Rectal smooth muscle tissue (tissue), 1 donor: Measurements from ENCODE around the gene ZYG11B.
"Not testable (repeated sequence)": the region's sequence is repeated elsewhere in the genome, so short reads cannot be mapped to it uniquely, and the experiment has no call there.

Experiments used
- H3K27ac ChIP-seq: one replicate; pipeline ENCODE4 v1.7.0; 2013; ENCODE audit warnings: low read depth, low read length, inconsistent platforms
- H3K27me3 ChIP-seq: one replicate; pipeline ENCODE4 v1.7.0; 2013; ENCODE audit warnings: low read length; ENCODE audit not compliant: control insufficient read depth, insufficient read depth
- H3K36me3 ChIP-seq: one replicate; pipeline ENCODE4 v1.7.0; 2013; ENCODE audit warnings: low read length; ENCODE audit not compliant: control insufficient read depth, insufficient read depth
- H3K4me1 ChIP-seq: one replicate; pipeline ENCODE4 v1.7.0; 2013; ENCODE audit warnings: low read length; ENCODE audit not compliant: control insufficient read depth, insufficient read depth
- H3K4me3 ChIP-seq: one replicate; pipeline ENCODE4 v1.7.0; 2013; ENCODE audit warnings: low read length
- H3K9ac ChIP-seq: one replicate; pipeline ENCODE4 v1.7.0; 2013; ENCODE audit warnings: low read length

Gene ZYG11B

DNA sequence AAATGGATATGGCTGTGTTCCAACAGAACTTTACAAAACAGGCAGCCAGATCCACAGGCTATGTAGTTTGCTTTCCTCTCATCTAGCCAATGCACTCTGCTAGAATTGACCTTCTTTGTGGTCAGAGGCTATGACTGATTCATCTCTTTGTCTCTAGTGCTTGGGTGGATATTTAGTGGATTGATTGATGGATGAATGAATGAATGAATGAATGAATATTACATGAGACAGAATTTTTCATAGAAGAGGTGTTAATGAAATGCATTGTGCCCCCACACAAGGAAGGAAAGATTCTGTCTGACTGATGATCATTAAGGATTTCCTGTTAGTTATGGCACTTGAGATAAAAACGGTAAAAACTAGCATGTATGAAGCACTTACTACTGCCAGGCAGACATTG, 65.8 kb downstream of the ZYG11B start:
- H3K9ac ChIP-seq: no peak overlapping the region
- no peaks in the 10 kb centered on the region for H3K4me1 ChIP-seq
- H3K4me3 ChIP-seq: no peak overlapping the region
- H3K36me3 ChIP-seq: peaks cover 3% of the 10 kb centered on the region
- no peaks in the 10 kb centered on the region for H3K27me3 ChIP-seq
- no peak overlapping the region for H3K27ac ChIP-seq

DNA sequence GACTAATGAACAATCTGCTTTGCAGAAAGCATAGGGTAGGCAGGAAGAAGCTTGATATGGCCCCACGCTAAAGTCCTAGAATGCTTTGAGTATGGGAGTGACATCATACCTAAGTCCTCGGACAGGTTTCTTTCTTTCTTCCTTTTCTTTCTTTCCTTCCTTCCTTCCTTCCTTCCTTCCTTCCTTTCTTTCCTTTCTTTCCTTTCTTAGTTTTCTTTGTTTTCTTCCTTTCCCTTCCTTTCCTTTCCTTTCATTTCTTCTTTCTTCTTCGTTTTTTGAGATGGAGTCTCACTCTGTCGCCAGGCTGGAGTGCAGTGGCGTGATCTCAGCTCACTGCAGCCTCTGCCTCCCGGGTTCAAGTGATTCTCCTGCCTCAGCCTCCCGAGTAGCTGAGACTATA, 67.5 kb downstream of the ZYG11B start:
- H3K36me3 ChIP-seq, H3K27me3 ChIP-seq, H3K4me1 ChIP-seq, H3K4me3 ChIP-seq, H3K9ac ChIP-seq, H3K27ac ChIP-seq: not testable (repeated sequence)

DNA sequence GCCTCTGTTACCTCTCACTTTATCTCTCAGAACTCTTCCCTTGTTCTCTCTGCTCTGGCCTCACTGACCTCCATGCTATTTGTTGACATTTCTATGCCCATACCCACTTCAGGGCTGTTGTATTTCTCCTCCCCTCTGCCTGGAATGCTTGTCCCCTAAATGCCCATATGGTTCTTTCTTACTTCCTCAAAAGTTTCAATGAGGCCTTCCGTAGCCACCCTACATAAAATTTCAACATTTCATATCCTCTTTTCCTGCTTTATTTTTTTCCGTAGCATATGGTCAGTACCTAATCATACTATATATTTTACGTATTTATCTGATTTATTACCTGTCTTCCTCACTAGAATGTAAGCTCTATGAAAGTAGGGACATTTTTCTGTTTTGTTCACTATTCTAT, 69.2 kb downstream of the ZYG11B start:
- no peak overlapping the region for H3K4me3 ChIP-seq
- no peaks in the 10 kb centered on the region for H3K36me3 ChIP-seq
- H3K9ac ChIP-seq: no peak overlapping the region
- H3K4me1 ChIP-seq: no peaks in the 10 kb centered on the region
- H3K27ac ChIP-seq: no peak overlapping the region
- no peaks in the 10 kb centered on the region for H3K27me3 ChIP-seq

DNA sequence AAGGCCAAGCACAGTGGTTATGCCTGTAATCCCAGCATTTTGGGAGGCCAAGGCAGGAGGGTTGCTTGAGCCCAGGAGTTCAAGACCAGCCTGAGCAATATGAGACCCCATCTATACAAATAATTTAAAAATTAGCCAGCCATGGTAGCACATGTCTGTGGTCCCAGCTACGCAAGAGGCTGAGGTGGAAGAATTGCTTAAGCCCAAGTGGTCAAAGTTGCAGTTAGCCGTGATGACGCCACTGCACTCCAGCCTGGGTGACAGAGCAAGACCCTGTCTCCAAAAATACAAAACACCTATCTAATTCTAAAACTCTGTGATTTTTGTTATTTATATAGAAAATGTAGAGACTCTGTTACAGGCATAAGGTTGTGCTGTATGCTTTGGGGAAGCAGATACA, 72.1 kb downstream of the ZYG11B start:
- no peaks in the 10 kb centered on the region for H3K36me3 ChIP-seq
- no peaks in the 10 kb centered on the region for H3K27me3 ChIP-seq
- no peak overlapping the region for H3K4me3 ChIP-seq
- H3K27ac ChIP-seq: no peak overlapping the region
- no peaks in the 10 kb centered on the region for H3K4me1 ChIP-seq
- H3K9ac ChIP-seq: no peak overlapping the region

DNA sequence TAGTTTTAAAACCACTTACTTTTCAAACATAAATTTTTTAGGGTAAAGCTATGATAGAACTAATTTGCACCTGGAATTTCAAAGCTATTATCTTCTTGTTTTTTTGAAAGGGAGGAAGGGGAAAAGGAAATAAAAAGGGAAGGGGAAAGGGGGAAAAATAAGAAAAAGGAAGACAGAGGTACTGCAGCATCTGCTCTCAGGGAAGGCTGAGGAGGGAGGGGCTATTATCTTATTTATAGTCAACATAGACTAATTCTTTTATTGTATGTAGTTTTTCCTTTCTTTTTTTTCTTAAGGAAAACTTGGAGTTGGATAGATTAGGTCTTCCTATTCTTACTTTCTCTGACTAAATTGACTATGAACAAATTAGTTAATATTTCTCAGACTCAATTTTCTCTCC, 74.8 kb downstream of the ZYG11B start:
- Histone ChIP-seq H3K4me3 (no peak overlapping the region), H3K9ac (no peak overlapping the region), H3K4me1 (no peaks in the 10 kb centered on the region), H3K36me3 (peaks cover 3% of the 10 kb centered on the region), H3K27me3 (no peaks in the 10 kb centered on the region), H3K27ac (no peak overlapping the region)

DNA sequence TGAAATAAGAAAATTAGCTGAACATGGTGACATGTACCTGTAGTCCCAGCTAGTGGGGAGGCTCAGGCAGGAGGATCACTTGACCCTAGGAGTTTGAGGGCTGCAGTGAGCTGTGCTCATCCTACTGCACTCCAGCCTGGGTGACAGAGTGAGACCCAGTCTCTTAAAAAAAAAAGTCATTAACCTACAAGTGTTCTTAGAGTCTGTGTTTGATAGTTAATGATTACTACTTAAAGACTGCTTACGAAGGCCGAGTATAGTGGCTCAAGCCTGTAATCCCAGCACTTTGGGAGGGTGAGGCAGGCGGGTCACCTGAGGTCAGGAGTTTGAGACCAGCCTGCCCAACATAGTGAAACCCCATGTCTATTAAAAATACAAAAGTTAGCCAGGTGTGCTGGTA, 77.8 kb downstream of the ZYG11B start:
- not testable (repeated sequence) for H3K4me1 ChIP-seq, H3K4me3 ChIP-seq, H3K27ac ChIP-seq, H3K36me3 ChIP-seq, H3K9ac ChIP-seq, H3K27me3 ChIP-seq

DNA sequence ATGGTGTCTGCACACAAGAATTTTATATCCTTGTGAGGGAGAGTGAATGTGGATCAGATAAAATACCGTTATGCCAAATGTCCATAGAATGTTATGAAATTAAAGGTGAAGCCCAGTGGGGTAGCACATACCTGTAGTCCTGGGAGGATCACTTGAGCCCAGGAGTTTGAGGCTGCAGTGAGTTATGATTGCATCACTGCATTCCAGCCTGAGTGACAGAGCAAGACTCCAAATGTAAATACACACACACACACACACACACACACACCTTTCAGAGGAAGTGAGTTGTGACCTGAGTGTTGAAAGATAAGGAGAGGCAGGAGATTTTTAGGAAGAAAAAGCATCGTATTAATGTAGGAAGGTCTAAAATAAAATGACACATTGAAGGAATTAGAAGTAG, 88.2 kb downstream of the ZYG11B start:
- Histone ChIP-seq H3K36me3 (peaks cover 3% of the 10 kb centered on the region), H3K9ac (no peak overlapping the region)

DNA sequence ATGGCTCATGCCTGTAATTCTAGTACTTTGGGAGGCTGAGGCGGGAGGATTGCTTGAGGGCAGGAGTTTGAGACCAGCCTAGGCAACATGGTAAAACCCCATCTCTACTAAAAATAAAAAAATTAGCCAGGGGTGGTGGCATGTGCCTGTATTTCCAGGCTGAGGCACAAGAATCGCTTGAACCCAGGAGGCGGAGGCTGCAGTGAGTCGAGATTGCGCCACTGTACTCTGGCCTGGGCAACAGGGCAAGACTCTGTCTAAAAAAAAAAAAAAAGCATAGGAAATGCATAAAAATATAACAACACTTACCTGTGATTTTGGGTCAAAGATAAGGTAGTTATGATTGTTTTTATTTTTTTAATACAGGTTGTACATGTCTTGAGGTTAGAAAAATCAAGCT, 94.6 kb downstream of the ZYG11B start:
- not testable (repeated sequence) for H3K9ac ChIP-seq, H3K36me3 ChIP-seq, H3K27ac ChIP-seq, H3K27me3 ChIP-seq, H3K4me1 ChIP-seq, H3K4me3 ChIP-seq

More for the DNA sequence above, 88.2 kb downstream of the ZYG11B start:
- no peak overlapping the region for H3K4me3 ChIP-seq
- no peaks in the 10 kb centered on the region for H3K4me1 ChIP-seq
- H3K27ac ChIP-seq: no peak overlapping the region
- no peaks in the 10 kb centered on the region for H3K27me3 ChIP-seq

DNA sequence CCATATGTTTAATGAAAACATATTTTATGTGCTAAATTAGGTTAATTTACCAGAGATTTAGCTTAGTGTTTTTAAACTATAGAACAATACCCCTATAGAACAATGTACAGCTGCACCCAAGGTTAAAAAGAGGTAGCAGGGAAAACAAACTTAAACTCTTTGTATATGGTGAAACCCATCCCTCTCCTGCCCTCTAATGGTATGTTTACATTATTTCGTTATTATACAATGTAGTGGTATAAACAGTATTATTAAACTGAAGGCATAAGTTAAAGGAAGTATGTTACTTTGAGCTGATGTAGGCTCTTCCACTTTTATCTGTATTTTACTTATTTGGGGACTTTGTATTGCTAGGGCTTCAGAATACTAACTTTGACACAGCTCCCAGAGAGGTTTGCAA, 99.6 kb downstream of the ZYG11B start:
- Histone ChIP-seq H3K4me1 (no peaks in the 10 kb centered on the region), H3K36me3 (peaks cover 8% of the 10 kb centered on the region), H3K9ac (no peak overlapping the region), H3K27me3 (no peaks in the 10 kb centered on the region), H3K4me3 (no peak overlapping the region), H3K27ac (no peak overlapping the region)

DNA sequence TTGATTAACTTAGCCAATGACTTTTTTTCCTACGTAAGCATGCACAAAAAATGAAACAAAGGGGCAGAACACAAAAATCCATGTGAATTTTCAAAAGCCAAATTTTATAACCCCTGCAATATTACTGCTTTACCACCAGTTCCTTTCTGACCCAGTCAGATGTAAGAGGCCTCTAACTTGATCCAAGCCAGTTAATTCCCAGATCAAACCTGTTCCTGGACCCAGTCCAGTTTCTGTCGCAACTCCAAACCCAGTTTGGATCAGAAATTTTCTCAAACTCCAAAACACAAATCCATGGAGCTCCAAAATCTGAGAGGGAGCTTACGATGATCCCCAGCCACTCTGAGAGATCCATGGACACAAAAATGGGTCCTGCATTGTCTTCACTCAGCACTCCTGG, 108.5 kb downstream of the ZYG11B start:
- Histone ChIP-seq H3K27ac (no peak overlapping the region), H3K27me3 (no peaks in the 10 kb centered on the region), H3K36me3 (no peaks in the 10 kb centered on the region)

DNA sequence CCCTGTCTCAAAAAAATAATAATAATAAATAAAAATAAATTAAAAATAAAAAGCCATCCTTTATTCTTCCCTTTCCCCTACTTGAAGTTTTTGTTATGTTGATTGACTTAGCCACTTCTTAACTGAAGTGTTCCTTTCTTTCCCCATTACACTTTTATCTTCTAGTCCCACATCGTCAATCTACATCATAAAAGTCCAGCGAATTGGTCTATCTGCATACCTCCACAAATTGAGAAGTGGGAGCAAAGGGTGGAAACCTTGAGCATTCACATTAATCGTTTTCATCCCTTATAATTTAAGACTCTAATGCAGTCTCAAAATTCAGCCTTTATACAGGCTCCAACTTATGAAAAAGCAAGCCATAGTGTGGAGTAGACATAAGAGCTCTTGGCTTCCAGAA, 109.8 kb downstream of the ZYG11B start:
- H3K9ac ChIP-seq: no peak overlapping the region
- no peaks in the 10 kb centered on the region for H3K27me3 ChIP-seq
- no peaks in the 10 kb centered on the region for H3K4me1 ChIP-seq
- H3K36me3 ChIP-seq: no peaks in the 10 kb centered on the region
- no peak overlapping the region for H3K27ac ChIP-seq
- H3K4me3 ChIP-seq: no peak overlapping the region

More for the DNA sequence above, 108.5 kb downstream of the ZYG11B start:
- Histone ChIP-seq H3K4me1 (no peaks in the 10 kb centered on the region), H3K9ac (no peak overlapping the region), H3K4me3 (no peak overlapping the region)

DNA sequence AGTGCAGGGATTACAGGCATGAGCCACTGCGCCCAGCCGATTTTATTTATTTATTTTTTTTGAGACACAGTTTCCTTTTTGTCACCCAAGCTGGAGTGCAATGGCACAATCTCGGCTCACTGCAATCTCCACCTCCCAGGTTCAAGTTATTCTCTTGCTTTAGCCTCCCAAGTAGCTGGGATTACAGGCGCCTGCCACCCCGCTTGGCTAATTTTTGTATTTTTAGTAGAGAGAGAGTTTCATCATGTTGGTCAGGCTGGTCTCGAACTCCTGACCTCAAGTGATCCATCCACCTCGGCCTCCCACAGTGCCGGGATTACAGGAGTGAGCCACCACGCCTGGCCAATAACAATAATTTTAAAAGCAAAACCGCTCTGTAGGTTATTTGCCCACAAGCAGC, 112.9 kb downstream of the ZYG11B start:
- H3K4me3 ChIP-seq, H3K27me3 ChIP-seq, H3K27ac ChIP-seq, H3K36me3 ChIP-seq, H3K9ac ChIP-seq, H3K4me1 ChIP-seq: not testable (repeated sequence)

DNA sequence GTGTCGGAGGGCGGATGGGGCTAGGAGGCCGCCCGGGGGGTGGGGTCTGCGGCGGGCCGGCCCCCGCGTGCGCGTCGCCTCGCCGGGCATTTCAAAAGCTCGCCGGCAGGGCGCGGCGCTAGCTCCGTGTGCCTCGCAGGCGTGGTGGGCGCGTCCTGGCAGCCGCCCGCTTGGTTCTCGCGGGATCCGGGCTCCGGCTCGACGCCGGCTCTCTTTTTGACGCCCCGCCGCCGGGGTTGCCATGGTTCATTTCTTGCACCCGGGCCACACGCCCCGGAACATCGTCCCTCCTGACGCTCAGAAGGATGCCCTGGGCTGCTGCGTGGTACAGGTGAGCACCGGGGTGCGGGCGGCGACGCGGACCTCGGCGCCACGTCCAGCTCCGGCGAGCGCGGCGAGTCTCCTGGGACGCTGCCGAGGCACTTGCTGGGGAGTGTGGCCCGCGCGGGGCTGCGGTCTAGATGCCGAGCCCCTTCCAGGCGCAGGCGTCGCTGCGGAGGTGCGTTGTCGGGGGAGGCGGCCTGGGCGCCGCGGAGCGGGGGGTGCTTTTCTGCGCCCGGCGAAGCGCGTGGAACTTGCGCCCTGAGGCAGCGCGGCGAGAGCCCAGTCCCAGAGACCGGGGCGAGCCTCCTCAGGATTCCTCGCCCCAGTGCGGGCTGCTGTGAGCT, 116.5 kb downstream of the ZYG11B start, which contains the start of gene ZYG11A:
Gene ZYG11A (plus strand): TSS at position 118 of the 668 bp plus-strand sequence. CDS start 124 bp downstream, at position 242.
- H3K27me3 ChIP-seq: peaks cover 8% of the 10 kb centered on the region
- H3K9ac ChIP-seq: no peak within 1 kb of the TSS
- no peaks in the 10 kb centered on the region for H3K4me1 ChIP-seq
- no peak within 1 kb of the TSS for H3K27ac ChIP-seq
- no peaks in the 10 kb centered on the region for H3K36me3 ChIP-seq
- H3K4me3 ChIP-seq: peak within 1 kb of the TSS; percentile 64
